ENCODE data around the gene ZGRF1.

- TF ChIP-seq CTCF (IDR thresholded peaks at IDR 0.05; ENCODE audit: borderline replicate concordance, extremely low read depth, low read length, poor library complexity, severe bottlenecking): no peak
- no peak for TF ChIP-seq EZH2 (IDR thresholded peaks at IDR 0.05; ENCODE audit: borderline replicate concordance, low read depth, low read length, severe bottlenecking)
Observed at GRCh38 chr4:112591593-112591992, 45.1 kb downstream of the ZGRF1 start.

Measured in DND-41 (cell line).